GM18505 (cell line): ENCODE data around the gene MYCN.

Source experiments
- ATAC-seq: cut with Tn5 transposase; IDR thresholded peaks from one replicate; pipeline ENCODE4 v1.9.1; 2021; ENCODE audit not compliant: unreplicated experiment
- POLR2A ChIP-seq: IDR thresholded peaks from 4 replicates; pipeline ENCODE4 v1.6.1; 2011; ENCODE audit warnings: borderline replicate concordance; ENCODE audit not compliant: insufficient read depth, insufficient read length; ENCODE audit errors: extremely low read depth

The MYCN gene

GRCh38 chr2:15937882-15938802, 2.2 kb upstream of the MYCN start:
- ATAC-seq, result no peak
- no peak for TF ChIP-seq POLR2A

GRCh38 chr2:15938803-15939555, 1.4 kb upstream of the MYCN start:
- ATAC-seq, result no peak
- TF ChIP-seq POLR2A, result no peak

GRCh38 chr2:15939556-15939853, 845 bp upstream of the MYCN start:
- no peak for ATAC-seq

GRCh38 chr2:15940661-15941480, 521 bp downstream of the MYCN start:
- no peak for ATAC-seq
- TF ChIP-seq POLR2A, result no peak

More at GRCh38 chr2:15939556-15939853, 845 bp upstream of the MYCN start:
- no peak for TF ChIP-seq POLR2A

GRCh38 chr2:15941481-15941850, 1.1 kb downstream of the MYCN start:
- no peak for ATAC-seq
- TF ChIP-seq POLR2A, result no peak

GRCh38 chr2:15941871-15942710, 1.7 kb downstream of the MYCN start:
- ATAC-seq, result no peak
- TF ChIP-seq POLR2A, result no peak

GRCh38 chr2:15942711-15943345, 2.5 kb downstream of the MYCN start:
- no peak for TF ChIP-seq POLR2A
- ATAC-seq, result no peak

- ATAC-seq, result no peak
- TF ChIP-seq POLR2A, result no peak
These were observed 3.3 kb downstream of the MYCN start for GRCh38 chr2:15943378-15944280.

- no peak for TF ChIP-seq POLR2A
- no peak for ATAC-seq
These were observed 4.1 kb downstream of the MYCN start for GRCh38 chr2:15944325-15945017.

GRCh38 chr2:15945909-15946705, 5.8 kb downstream of the MYCN start:
- no peak for TF ChIP-seq POLR2A
- ATAC-seq, result no peak
